ENCODE measurements around the gene SPSB2.
A peak's percentile ranks its signal among the peaks of the same experiment; 100 is the strongest.

Gene SPSB2, protein sequence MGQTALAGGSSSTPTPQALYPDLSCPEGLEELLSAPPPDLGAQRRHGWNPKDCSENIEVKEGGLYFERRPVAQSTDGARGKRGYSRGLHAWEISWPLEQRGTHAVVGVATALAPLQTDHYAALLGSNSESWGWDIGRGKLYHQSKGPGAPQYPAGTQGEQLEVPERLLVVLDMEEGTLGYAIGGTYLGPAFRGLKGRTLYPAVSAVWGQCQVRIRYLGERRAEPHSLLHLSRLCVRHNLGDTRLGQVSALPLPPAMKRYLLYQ

DNA sequence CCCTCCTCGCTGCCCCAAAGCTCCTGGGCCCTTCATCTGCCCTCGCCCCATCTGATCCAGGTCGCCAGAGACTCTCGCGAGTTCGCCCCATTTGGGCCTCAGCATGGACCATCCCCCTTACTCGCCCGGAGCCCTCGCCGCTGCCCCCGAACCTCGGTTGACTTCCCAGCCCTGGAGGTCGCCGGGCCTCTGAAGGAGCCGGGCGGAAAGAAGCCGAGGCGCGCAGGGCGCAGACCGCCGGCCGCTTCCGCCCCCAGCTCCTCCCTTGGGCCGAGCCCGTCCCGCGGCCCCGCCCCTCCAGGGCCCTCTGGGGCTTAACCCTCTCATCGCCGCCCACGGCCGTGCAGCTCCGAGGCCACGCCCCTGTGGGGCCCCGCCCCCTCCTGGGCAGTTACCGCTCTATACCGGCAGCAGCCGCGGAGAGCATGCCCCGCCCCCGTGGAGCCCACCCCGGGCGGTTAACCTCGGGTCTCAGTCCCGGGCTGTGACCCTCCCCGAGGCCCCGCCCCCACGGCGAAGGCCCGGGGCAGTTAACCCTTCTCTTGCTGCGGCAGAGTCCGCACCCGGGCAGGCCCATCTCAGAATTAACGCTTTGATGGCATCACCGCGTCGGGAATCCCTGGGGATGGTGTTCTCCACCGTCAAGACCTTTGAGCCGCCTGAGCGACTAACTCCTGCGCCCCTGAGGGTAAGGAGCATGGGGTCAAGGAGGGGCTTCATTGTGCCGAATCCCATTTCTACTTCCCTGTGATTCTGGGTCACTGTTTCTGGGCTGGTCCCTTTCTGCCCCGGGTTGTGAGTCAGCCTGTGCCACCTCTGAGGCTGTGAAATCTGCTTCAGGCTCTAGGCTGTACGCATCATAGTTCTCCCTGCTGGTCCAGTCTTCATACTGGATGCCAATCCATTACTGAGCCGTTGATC, at the start of gene SPSB2:
TSS of gene SPSB2 (minus strand) at position 210 of the 921 bp plus-strand sequence. CDS start 402 bp downstream, outside the sequence.
- H3K79me2 ChIP-seq (ENCODE audit: control insufficient read depth, low read length): peaks cover 24% of the 10 kb centered on the region
- H3K36me3 ChIP-seq (ENCODE audit: control insufficient read depth, low read length): peaks cover 58% of the 10 kb centered on the region
- H3K27ac ChIP-seq (ENCODE audit: low read depth, low read length): peak within 1 kb of the TSS; percentile 61
- peak within 1 kb of the TSS; percentile 78 for H3K4me3 ChIP-seq (ENCODE audit: low read length)
- H4K20me1 ChIP-seq (ENCODE audit: control insufficient read depth, insufficient read depth, low read depth, low read length): peaks cover 20% of the 10 kb centered on the region
- peaks cover 46% of the 10 kb centered on the region for H3K4me1 ChIP-seq (ENCODE audit: control insufficient read depth, low read length)
- TF ChIP-seq EZH2phosphoT487 (IDR thresholded peaks at IDR 0.05; ENCODE audit: borderline replicate concordance, low read length): no peak
- TF ChIP-seq, protein P1, sequence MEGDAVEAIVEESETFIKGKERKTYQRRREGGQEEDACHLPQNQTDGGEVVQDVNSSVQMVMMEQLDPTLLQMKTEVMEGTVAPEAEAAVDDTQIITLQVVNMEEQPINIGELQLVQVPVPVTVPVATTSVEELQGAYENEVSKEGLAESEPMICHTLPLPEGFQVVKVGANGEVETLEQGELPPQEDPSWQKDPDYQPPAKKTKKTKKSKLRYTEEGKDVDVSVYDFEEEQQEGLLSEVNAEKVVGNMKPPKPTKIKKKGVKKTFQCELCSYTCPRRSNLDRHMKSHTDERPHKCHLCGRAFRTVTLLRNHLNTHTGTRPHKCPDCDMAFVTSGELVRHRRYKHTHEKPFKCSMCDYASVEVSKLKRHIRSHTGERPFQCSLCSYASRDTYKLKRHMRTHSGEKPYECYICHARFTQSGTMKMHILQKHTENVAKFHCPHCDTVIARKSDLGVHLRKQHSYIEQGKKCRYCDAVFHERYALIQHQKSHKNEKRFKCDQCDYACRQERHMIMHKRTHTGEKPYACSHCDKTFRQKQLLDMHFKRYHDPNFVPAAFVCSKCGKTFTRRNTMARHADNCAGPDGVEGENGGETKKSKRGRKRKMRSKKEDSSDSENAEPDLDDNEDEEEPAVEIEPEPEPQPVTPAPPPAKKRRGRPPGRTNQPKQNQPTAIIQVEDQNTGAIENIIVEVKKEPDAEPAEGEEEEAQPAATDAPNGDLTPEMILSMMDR (IDR thresholded peaks at IDR 0.05; ENCODE audit: low read depth, low read length, poor library complexity, severe bottlenecking): no peak
- no peaks in the 10 kb centered on the region; the same call in 1 of the 2 replicates for H3K27me3 ChIP-seq (ENCODE audit: control insufficient read depth, low read length)
- H3K9me3 ChIP-seq (ENCODE audit: control insufficient read depth, insufficient read depth, low read length): no peaks in the 10 kb centered on the region
- H3K9me2 ChIP-seq (replicated peaks; ENCODE audit: control insufficient read depth, low read length): no peaks in the 10 kb centered on the region
- H3F3A ChIP-seq (ENCODE audit: control insufficient read depth, insufficient read depth): peaks cover 32% of the 10 kb centered on the region
- peak within 1 kb of the TSS; percentile 88 for H3K4me2 ChIP-seq (ENCODE audit: low read length)

DNA sequence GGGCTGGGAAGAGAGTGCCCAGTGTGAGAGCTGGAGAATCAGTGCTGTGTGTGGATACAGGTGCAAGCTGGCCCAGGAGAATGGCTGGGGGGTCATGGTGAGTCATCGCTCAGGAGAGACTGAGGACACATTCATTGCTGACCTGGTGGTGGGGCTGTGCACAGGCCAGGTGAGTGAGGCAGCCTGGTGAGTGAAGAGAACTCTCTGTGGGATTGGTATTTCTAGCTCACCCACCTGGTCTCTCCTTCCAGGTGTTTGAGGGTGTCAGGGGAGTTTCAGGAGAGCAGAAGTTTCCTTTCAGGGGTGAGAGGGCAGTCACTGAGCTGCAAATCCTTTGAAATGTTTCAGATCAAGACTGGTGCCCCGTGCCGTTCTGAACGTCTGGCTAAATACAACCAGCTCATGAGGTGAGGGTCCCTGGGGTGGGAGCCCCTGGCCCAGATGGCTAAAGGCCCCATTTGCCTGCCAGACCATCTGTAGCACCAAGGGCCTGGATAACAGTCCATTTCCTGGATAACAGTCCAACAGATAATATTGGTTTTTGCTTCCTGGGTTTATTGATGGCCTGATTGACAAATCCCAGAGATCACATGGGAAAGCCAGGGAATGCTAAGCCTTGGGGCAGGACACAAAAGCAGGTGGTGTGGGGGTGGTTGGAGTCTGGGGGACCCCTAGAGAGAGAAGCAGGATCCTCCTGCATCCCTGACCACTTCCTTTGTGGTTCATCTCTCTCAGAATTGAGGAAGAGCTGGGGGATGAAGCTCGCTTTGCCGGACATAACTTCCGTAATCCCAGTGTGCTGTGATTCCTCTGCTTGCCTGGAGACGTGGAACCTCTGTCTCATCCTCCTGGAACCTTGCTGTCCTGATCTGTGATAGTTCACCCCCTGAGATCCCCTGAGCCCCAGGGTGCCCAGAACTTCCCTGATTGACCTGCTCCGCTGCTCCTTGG, 49.2 kb upstream of the SPSB2 start:
- Histone ChIP-seq H3K4me1 (ENCODE audit: control insufficient read depth, low read length) (peaks cover 41% of the 10 kb centered on the region), H3K27ac (ENCODE audit: low read depth, low read length) (peak overlapping the region; percentile 22; the same call in 1 of the 2 replicates), H3K9me3 (ENCODE audit: control insufficient read depth, insufficient read depth, low read length) (no peaks in the 10 kb centered on the region), H3K9me2 (replicated peaks; ENCODE audit: control insufficient read depth, low read length) (no peaks in the 10 kb centered on the region), H3K27me3 (ENCODE audit: control insufficient read depth, low read length) (peaks cover 44% of the 10 kb centered on the region), H3K4me3 (ENCODE audit: low read length) (peak overlapping the region; percentile 52), H3K79me2 (ENCODE audit: control insufficient read depth, low read length) (no peaks in the 10 kb centered on the region), H4K20me1 (ENCODE audit: control insufficient read depth, insufficient read depth, low read depth, low read length) (no peaks in the 10 kb centered on the region), H3K36me3 (ENCODE audit: control insufficient read depth, low read length) (no peaks in the 10 kb centered on the region), H3K4me2 (ENCODE audit: low read length) (peak overlapping the region; percentile 65), H3F3A (ENCODE audit: control insufficient read depth, insufficient read depth) (no peaks in the 10 kb centered on the region; the same call in 1 of the 2 replicates)
- TF ChIP-seq EZH2phosphoT487 (IDR thresholded peaks at IDR 0.05; ENCODE audit: borderline replicate concordance, low read length): no peak
- TF ChIP-seq, protein P1 (IDR thresholded peaks at IDR 0.05; ENCODE audit: low read depth, low read length, poor library complexity, severe bottlenecking): peak; percentile 11

DNA sequence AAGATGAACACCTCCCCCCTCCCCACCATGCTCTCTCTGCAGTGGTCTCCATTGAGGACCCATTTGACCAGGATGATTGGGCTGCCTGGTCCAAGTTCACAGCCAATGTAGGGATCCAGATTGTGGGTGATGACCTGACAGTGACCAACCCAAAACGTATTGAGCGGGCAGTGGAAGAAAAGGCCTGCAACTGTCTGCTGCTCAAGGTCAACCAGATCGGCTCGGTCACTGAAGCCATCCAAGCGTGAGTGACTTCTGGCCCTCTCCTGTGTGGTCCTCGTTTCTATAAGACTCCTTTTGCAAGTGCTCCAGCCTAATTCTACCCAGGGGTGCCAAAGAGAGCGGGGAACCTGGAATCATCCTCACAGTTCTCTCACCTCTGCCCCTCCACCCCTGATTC, 48.4 kb upstream of the SPSB2 start:
- H3K27me3 ChIP-seq (ENCODE audit: control insufficient read depth, low read length): peaks cover 44% of the 10 kb centered on the region
- H3K9me2 ChIP-seq (replicated peaks; ENCODE audit: control insufficient read depth, low read length): no peaks in the 10 kb centered on the region
- H4K20me1 ChIP-seq (ENCODE audit: control insufficient read depth, insufficient read depth, low read depth, low read length): no peaks in the 10 kb centered on the region
- no peak for TF ChIP-seq EZH2phosphoT487 (IDR thresholded peaks at IDR 0.05; ENCODE audit: borderline replicate concordance, low read length)
- TF ChIP-seq, protein P1 (IDR thresholded peaks at IDR 0.05; ENCODE audit: low read depth, low read length, poor library complexity, severe bottlenecking): no peak
- no peaks in the 10 kb centered on the region for H3K79me2 ChIP-seq (ENCODE audit: control insufficient read depth, low read length)
- H3K4me1 ChIP-seq (ENCODE audit: control insufficient read depth, low read length): peaks cover 38% of the 10 kb centered on the region
- no peaks in the 10 kb centered on the region for H3K36me3 ChIP-seq (ENCODE audit: control insufficient read depth, low read length)
- H3F3A ChIP-seq (ENCODE audit: control insufficient read depth, insufficient read depth): no peaks in the 10 kb centered on the region; the same call in 1 of the 2 replicates
- H3K4me2 ChIP-seq (ENCODE audit: low read length): peak overlapping the region; percentile 65
- no peaks in the 10 kb centered on the region for H3K9me3 ChIP-seq (ENCODE audit: control insufficient read depth, insufficient read depth, low read length)
- 0 out of 2 replicates have a peak overlapping the region, but pooled peaks have one; percentile 2 for H3K4me3 ChIP-seq (ENCODE audit: low read length)
- H3K27ac ChIP-seq (ENCODE audit: low read depth, low read length): no peak overlapping the region
